ENCODE results near the gene CNN3.

CNN3 gene

DNA sequence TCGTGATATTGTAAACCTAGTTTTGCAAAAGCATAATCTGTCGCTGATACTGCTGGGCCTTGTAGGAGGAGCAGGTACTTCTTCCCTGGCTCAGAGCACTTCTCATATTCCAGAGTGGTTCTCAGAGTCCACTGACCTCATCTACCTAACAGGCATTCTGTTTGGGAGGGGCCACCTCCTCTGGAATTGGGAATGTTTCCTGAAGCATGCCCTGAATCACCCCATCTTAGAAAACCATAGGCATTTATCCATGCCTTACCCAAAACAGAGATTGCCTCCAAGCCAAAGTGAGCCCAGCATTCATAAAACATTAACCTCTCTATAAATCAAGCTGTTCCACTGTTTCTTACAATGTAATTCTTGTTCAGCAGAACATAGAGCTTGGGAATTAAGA is 71.6 kb downstream of the CNN3 start:
- no peak for DNase-seq (ENCODE audit: low spot score)

DNA sequence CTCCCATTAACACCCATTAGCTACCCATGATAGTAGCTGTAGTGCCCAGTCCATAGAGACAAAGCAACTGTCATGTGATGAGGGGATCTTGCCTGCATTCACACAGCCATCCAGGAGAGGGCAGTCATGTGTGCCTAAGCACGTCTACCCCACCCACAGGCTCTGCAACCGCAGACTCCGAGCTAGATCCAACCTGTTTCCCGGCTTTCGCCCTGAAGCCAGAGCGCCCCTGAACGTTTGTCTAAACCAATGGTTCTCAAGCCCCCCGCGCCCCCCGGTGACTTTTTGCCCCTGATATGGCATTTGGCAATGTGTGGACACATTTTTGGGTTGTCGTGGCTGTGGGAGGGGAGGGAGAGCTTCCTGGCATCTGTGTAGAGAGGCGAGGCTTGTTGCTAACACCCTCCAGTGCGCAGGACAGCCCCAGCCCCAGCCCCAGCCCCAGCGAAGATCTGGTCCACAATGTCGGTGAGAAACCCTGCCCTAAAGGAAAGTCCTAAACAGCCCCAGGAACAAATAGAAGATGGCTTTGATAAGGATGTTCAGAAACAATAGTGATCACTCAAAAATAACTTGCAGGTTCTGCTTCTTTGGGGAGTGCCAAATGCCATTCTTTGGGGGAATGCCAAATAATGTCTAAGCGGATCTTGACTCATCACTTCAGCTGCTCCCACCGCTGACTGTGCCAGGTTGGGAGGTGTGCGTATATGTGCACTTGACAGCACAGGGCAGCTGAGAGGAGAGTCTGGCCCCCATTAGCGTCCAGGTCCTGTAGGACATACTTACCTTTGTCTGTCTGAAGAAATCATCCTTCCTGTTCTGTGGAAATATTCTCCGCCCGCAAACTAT is 72.2 kb downstream of the CNN3 start:
- DNase-seq (ENCODE audit: low spot score), result peak; percentile 85

DNA sequence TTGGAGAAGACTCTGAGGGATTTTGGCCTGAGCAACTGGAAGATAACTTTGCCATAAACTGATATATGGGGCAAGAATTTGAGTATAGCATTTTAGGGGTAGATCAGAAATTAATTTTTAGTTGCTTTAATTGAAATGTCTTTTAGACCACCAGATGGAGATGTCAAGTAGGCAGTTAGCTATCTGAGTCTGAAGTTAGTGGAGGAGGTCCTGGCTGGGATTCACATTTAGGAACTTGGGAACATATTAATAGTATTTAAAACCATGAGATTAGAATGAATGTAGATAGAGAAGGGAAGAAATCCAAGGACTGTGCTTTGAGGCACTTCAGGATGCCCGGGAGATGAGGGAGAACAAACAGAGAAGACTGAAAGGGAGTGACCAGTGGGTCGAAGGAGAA is 74.1 kb downstream of the CNN3 start:
- no peak for DNase-seq (ENCODE audit: low spot score)

DNA sequence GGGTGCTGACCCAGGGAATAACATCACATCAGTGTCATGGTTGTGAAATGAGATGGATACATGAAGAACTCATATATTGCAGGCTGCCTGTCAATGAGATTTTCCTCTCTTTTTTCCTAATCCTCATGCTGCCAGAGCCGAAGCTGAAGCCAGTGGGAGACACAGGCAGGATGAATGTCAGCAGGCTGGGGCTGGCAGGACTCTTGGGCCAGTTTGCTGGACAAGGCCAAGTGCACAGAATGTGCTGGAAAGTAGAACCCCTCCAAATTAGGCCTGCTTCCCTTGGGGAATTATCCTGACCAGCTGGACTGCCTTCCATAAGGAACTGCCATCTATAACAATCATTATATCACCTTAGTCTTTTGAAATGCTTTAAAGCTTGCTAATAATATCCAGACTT is 75.3 kb downstream of the CNN3 start:
- no peak for DNase-seq (ENCODE audit: low spot score)

Measured in putamen (tissue), 1 donor.